Urothelium cell line (cell line): ENCODE measurements around the gene GSTK1.
"Not testable (repeated sequence)": the region's sequence is repeated elsewhere in the genome, so short reads cannot be mapped to it uniquely, and the experiment has no call there.

Experiments
- DNase-seq: peaks from one replicate; pipeline ENCODE4 v3.0.0; 2011; ENCODE audit warnings: low spot score, mixed read lengths
- FAIRE-seq: peaks from 2 replicates; lab custom pipeline; 2011; peaks lifted over from hg19 to GRCh38; lab: Jason Lieb, UNC

The GSTK1 gene

DNA sequence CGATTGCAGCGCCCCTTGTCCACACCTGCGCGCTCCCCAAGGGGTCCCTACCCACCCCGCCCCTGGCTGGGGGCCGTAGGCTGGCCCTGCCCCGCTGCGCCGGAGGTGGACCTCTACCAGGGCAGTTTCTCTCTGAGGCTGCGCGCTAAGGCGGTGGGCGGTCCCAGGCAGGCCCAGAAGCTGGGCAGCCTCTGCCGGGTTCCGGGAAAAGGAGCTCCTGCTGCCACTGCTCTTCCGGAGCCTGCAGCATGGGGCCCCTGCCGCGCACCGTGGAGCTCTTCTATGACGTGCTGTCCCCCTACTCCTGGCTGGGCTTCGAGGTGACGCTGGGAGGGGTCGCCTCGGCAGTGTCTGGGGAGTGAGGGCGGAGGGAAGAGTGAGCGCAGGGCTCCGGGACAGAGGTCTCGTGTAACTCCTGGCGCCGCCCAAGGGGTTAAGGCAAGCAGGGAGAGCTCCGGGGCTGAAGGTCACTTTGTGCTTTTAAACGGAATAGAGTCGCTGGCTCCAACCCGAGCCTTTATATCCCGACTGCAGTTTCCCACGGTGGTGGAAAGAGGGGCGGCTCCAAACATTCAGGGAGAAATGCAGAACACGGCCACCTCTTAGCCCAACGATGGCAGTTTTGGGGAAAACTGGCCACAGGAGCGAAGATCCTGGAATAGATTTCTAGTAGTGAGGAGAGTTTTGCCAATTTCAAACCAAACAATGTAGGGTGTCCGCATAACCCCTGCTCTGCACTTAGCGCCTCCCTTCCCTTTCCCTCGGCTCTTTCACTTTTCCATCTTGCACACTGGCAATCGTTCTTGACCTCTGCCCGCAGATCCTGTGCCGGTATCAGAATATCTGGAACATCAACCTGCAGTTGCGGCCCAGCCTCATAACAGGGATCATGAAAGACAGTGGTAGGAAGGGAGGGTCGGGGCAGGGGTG is at the start of gene GSTK1:
Gene GSTK1 (plus strand): TSS at position 176 of the 930 bp plus-strand sequence. CDS start 73 bp downstream, at position 249.
- FAIRE-seq (no peak), DNase-seq (peak; percentile 84)

DNA sequence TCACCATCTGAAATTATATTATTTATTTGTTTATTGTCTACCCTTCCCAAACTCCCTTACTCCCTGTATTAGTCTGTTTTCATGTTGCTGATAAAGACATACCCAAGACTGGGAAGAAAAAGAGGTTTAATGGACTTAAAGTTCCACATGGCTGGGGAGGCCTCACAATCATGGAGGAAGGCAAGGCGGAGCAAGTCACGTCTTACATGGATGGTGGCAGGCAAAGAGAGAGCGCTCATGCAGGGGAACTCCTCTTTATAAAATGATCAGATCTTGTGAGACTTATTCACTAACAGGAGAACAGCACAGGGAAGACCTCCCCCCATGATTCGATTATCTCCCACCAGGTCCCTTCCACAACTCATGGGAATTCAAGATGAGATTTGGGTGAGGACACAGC is 49.8 kb upstream of the GSTK1 start:
- FAIRE-seq, result not testable (repeated sequence)

DNA sequence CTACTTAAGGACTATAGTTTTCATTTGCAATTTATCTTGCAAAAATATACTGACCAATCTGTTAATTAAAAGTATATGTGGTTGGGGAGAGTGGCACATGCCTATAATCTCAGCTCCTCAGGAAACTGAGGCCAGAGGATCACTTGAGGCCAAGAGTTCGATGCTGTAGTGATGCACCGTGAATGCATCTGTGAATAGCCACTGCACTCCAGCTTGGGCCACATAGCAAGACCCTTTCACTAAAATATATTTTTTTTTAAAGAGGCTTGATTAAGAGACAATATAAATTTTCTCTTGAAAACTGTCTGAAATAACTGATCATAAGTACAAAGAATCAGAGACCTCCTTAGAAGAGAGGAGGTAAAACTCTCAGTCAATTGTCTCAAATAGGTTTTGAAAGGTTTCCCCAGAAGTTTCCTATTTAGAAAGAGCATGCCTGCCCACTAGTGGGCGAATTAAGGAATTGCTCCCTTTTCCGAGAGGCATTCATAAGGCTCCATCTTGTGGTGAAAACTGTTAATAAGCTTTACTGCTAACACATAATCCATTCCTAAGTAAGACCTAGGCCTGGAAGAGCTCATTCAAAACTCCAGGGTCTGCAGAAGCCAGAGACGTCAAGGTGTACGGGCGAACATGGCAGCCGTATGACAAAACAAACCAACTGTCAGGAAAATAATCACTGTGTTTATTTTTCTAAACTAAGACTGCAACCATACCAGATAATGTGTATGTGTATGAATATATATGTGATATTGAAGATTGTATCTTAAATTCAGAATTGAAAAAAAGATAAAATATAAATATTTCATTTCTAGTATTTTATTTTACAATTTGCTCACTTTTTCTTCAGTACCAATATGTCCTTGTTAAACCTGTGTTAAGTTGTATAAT is 48.2 kb upstream of the GSTK1 start:
- no peak for FAIRE-seq
- DNase-seq, result peak; percentile 62

More for the DNA sequence above, 49.8 kb upstream of the GSTK1 start:
- DNase-seq, result not testable (repeated sequence)

DNA sequence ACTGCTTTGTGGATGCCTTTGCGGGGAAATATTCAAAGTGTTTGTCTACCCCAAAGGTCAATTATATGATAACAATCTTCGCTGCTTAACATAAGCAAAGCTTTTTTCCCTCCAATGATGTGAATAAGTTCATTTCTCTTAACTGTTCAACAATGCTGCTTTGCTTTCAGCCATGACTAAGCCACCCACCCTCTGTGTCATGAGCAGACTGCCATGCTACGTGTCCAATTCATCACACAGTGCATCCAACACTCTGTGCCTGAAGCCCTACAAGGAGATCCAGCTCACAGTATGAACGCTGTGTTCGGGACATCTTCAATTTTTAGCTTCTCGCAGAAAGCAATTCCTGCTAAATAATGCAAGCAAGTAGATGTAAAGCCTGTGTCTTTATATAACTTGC is 47.1 kb upstream of the GSTK1 start:
- DNase-seq (no peak), FAIRE-seq (no peak)

DNA sequence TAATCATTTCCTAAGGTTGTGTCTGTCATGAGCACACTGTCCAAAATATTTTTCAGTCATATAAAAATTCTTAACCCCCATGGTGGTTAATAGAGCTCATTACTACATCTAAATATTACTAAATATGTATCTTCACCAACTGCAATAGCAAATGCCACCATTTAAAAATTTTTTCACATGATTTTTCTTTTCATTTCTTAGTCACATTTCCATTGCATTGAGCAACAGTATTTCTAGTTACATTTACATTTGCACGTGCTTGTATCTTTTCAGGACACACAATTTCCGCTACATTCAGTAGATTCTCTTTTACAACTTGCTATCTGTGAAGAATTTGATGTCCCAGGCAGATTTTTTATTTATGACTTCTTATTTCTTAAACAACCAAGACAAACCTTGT is 46.6 kb upstream of the GSTK1 start:
- DNase-seq (no peak), FAIRE-seq (no peak)

DNA sequence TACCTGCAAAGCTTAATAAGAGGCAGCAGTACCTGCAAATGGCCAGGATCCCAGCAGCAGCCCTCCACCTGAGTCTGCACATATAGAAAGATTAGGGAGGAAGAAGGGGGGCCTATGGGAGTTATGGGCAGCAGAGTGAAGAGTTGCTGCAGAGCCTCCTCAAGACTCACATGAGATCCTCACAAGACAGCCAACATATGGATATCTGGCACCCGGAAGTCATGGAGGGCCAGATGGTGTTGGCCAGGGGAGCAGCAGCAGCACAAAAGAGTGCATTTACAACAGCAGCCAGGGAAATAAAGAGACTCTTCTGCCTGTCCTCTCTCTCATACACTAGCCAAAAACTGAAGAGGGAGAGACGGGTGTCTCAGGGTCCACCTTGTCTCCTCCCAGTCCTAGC is 45.4 kb upstream of the GSTK1 start:
- DNase-seq, result no peak
- no peak for FAIRE-seq

DNA sequence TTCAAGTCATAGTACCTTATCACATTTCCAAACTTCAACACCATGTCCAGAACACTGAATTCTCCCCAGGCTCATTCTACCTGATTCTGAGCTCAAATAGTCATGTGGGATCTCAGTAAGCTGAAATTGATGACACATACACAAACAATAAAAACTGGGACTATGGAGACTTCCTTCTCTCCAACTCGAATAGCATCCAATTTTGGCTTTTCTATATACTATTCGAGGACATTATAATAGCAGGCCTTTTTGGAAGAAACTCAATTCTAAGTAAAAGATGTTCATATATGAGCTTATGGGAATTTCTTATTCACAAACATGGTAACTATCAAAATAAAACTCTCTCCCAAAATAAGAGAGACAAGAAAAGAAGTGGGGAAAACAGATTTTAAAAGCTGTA is 42.0 kb upstream of the GSTK1 start:
- DNase-seq (no peak), FAIRE-seq (no peak)

DNA sequence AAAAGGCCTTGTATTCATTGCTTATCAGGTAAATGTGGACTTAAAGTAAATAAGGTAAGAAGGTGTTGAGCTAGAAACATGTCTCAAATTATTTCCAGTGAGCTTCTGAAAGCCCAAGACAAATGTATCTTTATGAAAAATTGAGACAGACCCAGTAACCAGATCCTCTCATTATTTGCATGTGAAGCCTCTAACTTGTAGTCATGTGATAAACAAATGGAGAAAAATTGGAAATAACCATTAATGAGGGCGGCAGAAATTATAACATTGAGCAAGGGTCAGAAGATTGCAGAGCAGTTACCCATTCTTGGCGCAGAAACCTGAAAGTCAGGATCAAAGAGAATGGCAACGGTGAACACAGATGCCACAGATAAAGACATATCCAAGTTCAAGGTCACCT is 41.5 kb upstream of the GSTK1 start, which contains the start of gene TAS2R40:
Gene TAS2R40 (plus strand): TSS at position 301 of the 400 bp plus-strand sequence. CDS start 42 bp downstream, at position 343.
- DNase-seq, result no peak
- no peak for FAIRE-seq

DNA sequence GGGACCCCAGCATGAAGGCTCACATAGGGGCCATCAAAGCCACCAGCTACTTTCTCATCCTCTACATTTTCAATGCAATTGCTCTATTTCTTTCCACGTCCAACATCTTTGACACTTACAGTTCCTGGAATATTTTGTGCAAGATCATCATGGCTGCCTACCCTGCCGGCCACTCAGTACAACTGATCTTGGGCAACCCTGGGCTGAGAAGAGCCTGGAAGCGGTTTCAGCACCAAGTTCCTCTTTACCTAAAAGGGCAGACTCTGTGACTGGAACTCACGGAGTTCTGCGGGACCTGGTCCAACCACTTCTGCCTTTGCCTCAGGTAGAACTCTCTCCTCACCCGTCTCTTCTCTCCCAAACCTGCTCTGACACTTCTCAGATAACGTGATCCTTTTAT is 40.5 kb upstream of the GSTK1 start:
- DNase-seq, result no peak
- FAIRE-seq, result no peak

DNA sequence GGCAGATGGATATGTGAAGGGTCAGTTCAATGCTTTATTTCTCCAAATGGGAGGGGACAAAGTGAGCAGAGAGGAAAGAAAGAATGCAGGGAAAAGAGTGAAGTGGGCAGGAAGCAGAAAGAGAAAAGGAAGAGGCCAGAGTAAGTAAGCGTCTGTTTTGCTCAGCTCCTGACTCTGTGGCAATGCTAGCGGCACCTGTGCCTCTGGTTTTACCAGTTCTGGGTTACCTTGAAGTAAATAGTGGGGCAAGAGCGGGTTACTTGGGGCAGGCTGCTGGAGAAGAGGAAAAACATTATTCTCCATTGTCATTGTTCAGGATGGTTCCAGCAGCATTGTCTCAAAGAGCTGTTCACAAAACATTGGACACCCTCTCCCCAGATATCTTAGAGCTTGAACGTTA is 39.5 kb upstream of the GSTK1 start:
- no peak for FAIRE-seq
- DNase-seq, result no peak

DNA sequence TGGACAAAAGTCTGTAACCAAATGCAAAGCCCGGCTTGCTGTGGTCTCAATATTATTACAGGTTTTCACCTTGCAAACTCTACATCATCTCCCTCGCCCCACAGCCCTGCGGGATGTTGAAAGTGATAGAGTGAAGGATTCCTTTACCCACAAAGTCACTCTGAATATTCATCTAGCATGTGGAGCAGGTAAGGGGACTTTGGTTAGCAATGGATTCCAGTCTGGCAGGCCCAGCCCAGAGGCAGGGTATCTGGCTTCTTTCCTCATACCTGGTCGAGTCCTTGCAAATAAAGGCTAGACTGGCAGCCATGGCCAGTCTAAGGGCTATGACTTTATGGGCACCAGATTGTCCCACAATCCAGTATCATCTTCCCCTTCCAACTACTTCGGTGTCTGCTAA is 38.2 kb upstream of the GSTK1 start:
- no peak for FAIRE-seq

DNA sequence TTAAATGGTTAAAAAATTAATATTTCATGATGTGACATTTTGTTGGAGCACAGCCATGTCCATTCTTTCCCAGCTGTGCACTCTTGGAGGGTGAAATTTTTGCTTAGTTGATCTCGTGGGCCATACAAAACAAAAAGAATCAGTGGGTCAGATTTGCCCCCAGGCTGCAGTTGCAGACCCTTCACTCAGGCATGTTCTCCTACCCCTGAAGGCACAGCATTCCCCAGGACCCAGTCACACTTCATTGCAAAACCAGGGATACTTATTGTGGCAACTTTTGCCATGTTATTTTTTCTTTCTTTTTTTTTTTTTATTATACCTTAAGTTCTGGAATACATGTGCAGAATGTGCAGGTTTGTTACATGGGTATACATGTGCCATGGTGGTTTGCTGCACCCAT is 35.4 kb upstream of the GSTK1 start:
- no peak for FAIRE-seq

More for the DNA sequence above, 38.2 kb upstream of the GSTK1 start:
- no peak for DNase-seq

DNA sequence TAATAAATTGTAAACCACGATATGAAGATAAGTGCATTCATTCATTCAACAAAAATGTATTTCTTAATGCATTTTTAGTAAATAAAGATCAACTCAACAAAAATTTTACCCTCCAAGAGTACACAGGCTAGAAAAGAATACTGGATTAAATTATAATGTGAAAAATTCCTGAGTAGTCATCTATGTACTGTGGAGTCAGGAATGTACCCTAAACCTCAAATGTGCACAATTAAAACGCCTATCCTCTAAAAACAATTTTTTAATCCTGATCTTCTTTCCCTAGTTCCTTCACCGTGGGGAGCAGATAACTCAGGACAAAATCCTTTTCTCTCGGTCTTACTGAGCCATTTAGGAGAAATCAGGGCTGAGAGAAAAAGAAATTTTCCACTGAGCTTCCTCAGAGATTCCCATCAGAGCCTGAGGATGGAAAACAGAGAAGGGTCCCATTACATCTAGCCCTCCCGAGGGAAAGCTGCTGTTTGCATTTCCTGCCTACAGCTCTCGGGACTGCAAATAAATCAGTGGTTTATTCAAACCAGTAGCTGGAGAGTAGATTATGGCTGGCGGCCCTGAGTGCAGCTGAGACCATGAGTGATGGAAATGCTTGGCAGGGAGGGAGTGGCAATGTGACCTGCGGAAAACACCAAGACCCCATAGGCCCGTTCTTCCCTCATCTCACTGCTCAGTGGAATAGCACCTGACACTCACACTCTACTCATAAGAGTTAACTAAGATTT is 34.0 kb upstream of the GSTK1 start:
- no peak for FAIRE-seq
- no peak for DNase-seq

More for the DNA sequence above, 35.4 kb upstream of the GSTK1 start:
- DNase-seq, result no peak

DNA sequence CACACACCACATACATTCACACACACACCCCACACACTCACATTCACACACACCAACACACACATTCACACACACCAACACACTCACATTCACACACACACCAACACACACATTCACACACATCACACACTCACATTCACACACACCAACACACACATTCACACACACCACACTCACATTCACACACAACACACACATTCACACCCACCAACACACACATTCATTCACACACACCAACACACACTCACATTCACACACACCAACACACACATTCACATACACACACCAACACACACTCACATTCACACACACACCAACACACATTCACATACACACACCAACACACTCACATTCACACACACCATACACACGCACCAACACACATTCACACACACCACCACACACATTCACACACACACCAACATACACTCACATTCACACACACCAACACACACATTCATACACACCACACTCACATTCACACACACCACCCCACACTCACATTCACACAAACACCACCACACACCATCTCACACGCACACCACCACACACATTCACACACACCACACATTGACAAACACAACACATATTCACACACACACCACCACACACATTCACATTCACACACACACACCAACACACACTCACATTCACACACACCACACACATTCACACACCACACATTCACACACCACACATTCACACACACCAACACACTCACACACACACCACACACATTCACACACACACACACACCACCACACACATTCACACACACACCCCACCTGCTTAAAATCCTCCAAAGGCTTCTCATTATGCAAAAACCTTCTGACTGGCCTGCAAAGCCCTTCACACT is 32.4 kb upstream of the GSTK1 start:
- peak; percentile 88 for FAIRE-seq
- DNase-seq, result no peak

DNA sequence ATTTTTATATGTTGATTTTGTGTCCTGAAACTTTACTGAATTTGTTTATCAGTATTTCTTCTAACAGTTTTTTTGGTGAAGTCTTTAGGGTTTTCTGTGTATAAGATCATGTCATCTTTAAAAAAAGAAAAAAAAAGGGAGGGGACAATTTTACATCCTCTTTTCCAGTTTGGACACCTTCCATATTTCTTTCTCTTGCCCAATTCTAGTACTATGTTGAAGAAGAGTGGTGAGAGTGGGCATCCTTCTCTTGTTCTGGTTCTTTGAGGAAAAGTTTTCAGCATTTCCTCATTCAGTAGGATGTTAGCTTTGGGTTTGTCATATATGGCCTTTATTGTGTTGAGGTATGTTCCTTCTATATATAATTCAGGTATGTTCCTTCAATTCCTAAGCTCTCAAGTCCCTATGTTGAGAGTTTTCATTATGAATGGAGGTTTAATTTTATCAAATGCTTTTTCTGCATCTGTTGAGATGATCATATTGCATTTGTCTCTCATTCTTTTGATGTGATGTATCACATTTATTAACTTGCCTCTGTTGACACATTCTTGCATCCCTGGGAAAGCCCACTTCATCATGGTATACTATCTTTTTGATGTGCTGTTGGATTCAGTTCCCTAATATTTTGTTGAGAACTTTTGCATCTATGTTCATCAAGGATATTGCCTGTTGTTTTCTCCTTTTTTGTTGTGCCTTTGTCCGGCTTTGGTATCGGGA is 29.3 kb upstream of the GSTK1 start:
- FAIRE-seq, result no peak
- DNase-seq, result no peak

DNA sequence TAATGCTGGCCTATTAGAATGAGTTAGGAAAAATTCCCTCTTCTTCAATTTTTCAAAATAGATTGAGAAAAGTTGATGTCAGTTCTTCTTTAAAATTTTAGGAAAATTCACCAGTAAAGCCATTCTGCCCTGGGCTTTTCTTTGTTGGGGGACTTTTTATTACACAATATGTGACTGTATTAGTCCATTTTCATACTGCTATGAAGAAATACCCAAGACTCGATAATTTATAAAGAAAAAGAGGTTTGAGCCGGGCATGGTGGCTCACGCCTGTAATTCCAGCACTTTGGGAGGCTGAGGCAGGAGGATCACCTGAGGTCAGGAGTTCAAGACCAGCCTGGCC is 28.7 kb upstream of the GSTK1 start:
- FAIRE-seq, result no peak

DNA sequence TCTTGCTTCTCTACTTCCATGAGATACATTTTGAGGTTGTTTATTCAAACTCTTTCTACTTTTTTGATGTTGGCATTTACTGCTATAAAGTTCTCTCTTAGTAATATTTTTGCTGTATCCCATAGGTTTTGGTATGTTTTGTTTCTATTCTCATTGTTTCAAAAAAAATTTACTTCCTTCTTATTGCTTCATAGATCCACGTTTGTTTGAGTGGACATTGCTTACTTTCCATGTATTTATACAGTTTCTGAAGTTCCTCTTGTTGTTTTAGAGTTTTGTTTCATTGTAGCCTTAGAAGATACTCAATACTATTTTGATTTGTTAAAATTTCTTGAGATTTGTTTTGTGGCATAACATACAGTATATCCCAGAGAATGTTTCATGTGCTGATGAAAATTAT is 27.7 kb upstream of the GSTK1 start:
- DNase-seq (no peak), FAIRE-seq (no peak)

More for the DNA sequence above, 28.7 kb upstream of the GSTK1 start:
- DNase-seq, result no peak

DNA sequence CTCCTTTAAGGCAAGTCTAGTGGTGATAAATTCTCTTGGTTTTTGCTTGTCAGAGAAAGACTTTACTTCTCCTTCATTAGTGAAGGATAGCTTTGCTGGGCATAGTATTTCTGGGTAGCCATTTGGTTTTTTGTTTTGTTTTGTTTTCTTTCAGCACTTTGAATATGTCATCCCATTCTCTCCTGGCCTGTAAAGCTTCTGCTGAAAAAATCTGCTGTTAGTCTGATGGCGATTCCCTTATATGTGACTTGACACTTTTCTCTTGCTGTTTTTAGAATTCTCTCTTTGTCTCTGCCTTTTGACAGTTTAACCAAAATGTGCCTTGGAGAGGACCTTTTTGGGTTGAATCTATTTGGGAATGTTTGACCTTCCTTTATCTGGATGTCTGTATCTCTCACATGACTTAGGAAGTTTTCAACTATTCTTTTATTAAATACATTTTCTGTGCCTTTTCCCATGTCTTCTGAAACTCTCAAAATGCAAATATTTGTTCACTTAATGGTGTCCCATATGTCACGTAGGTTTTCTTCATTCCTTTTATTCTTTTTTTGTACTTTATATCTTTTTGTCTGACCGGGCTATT is 26.7 kb upstream of the GSTK1 start:
- no peak for DNase-seq
- FAIRE-seq, result no peak

DNA sequence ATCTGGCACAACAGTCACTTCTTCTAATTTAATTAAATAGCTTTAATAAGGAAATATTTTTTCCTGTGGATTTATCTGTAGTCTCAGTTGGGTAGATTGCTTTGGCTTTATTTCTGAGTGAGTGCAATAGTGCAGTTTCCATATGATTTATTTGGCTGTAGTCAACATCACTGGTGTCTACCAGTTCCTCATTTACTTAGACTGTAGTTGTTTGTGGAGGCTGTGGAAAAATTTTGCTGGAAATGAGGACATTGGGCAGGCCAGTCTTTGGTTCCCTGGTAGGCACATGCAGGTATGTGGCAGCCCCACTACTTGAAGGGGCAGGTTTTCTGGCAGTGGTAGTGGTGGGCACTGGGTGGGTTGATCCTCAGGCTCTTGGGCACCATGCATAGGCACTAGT is 25.9 kb upstream of the GSTK1 start:
- FAIRE-seq (no peak), DNase-seq (no peak)
